ENCODE results near the gene BRCA1.
"Not testable (repeated sequence)": the region's sequence is repeated elsewhere in the genome, so short reads cannot be mapped to it uniquely, and the experiment has no call there.

BRCA1 gene

DNA sequence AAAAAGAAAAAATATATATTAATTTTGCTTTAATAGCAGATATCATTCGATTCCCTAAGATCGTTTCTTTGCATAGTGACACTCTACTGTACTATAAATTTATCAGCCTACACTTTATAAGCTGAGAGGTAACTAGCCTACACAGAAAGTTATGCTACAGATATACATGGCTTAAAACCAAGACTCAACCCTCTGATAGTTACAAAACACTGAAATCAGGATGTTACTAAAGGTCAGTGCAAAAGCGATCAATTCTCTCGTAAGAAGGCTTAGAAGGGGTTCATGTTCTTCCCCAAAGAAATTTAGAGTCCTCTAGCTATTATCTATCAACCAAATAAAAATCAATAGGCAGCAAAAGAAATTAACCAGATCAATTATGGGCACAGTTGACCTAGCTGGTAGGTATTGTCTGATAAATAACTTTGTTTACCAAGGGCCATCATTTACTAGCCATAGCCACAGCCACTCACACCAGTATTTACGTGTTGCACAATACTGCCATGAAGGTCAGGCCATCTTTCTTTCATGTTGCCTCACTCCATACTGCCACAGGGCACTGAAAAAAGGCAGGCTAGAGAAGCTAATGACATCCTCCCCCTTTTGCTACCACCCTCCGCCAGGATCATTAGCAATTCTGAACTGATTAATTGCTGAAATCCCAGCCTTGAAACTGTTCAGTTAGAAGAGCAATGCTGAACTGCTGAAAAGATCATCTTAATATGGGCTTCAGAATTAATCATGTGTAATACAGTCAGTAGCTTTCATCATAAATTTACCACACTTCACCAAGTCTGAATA lies 56.4 kb downstream of the BRCA1 start:
- no peak for DNase-seq

- DNase-seq: no peak
Observed at GRCh38 chr17:43062984-43063638, 62.1 kb downstream of the BRCA1 start.

DNA sequence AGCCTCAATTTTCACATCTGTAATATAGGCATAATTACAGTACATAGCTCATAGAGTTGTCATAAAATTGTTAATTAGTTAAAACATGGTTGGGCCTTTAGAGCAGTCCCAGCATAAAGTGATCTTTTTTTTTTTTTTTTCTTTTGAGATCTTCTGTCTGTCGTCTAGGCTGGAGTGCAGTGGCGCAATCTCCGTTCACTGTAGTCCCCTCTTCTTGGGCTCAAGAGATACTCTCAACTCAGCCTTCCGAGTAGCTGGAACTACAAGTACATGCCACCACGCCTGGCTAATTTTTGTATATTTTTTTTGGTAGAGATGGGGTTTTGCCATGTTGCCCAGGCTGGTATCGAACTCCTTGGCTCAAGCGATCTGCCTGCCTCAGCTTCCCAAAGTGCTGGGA lies 69.1 kb downstream of the BRCA1 start:
- no peak for DNase-seq

- DNase-seq: not testable (repeated sequence)
Observed at GRCh38 chr17:43053008-43053407, 72.2 kb downstream of the BRCA1 start.

- no peak for DNase-seq
Observed at GRCh38 chr17:43051969-43052368, 73.2 kb downstream of the BRCA1 start.

DNA sequence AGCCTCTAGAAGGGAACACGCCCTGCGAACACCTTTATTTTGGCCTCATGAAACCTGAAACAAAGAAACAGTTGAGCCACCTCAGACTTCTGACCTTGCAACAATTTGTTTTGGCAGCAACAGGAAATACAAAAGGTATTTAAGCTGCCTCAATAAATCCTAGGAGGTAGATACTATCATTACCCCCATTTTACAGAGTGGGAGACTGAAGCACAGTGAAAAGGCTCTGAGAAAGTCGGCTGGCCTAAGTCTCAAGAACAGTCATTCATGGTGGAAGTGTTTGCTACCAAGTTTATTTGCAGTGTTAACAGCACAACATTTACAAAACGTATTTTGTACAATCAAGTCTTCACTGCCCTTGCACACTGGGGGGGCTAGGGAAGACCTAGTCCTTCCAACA lies 81.1 kb downstream of the BRCA1 start:
- DNase-seq: no peak

- no peak for DNase-seq
Observed at GRCh38 chr17:43043307-43043706, 81.9 kb downstream of the BRCA1 start.

DNA sequence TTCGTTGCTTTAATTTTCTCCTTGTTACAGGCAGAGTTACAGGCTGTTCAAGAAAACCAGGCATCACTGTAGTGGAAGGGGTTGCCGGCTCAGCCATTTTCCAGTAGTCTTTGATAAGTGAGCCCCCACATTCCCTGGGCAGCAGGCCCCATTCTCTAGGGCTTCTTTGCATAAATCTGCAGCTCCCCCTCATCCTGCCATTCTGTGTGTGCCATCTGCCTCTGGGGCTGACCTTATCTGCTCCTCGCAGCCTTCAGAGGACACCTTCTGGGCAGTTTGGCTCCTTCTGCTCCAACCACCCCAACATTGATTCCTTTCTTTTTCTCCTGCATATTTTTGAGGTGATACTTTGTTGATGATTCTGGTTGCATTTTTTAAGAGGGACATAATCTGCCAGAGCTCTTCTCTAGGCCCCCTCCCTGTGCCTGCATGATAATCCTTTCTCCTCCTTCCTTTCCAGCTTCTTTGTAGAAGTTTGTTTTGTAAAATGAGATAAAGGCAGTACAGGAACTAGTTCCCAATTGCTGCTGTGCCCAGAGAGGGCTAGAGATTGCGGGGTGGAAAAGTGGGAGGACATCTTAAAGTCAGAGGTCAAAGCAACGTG lies 83.0 kb downstream of the BRCA1 start:
- no peak for DNase-seq

- no peak for DNase-seq
Observed at GRCh38 chr17:43040655-43041054, 84.5 kb downstream of the BRCA1 start.

DNA sequence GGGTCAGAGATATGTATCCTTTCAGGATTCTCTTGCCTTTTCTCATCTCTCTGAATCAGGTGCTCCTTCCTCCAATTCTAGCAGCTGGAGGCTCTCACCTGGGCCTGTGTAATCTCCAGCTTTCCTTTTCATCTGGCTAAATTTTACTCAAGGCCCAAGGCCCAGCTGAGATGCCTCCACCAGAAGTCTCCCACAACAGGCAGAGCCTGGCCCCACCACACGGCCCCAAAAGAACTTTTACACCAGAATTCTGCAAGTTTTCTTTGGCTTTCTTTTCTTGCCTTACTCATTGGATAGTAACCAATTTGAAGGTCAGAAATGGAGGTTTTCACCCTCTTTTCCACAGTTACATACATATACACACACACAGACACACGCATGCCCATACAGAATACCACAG lies 85.5 kb downstream of the BRCA1 start:
- DNase-seq: no peak

DNA sequence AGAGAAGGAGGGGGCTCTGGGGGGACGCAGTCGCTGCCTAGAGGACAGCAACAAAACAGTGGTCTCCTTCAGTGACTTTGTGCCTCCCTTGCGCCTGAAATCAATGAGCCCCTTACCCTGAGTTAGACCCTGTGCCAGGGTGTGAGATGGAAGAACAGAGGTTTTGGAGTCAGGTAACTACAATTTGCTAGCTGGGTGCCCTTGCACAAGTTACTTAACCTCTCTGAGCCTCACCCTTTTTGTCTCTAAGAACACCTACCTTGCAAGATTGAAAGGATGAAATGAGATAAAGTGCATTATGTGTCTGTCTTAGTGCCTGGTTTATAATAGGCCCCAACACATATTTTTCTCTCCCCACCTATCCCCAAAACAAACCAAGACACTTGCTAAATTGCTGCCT lies 90.3 kb downstream of the BRCA1 start:
- no peak for DNase-seq

- DNase-seq: no peak
Observed at GRCh38 chr17:43033948-43034881, 90.9 kb downstream of the BRCA1 start.

- DNase-seq: no peak
Observed at GRCh38 chr17:43031666-43032065, 93.5 kb downstream of the BRCA1 start.

DNA sequence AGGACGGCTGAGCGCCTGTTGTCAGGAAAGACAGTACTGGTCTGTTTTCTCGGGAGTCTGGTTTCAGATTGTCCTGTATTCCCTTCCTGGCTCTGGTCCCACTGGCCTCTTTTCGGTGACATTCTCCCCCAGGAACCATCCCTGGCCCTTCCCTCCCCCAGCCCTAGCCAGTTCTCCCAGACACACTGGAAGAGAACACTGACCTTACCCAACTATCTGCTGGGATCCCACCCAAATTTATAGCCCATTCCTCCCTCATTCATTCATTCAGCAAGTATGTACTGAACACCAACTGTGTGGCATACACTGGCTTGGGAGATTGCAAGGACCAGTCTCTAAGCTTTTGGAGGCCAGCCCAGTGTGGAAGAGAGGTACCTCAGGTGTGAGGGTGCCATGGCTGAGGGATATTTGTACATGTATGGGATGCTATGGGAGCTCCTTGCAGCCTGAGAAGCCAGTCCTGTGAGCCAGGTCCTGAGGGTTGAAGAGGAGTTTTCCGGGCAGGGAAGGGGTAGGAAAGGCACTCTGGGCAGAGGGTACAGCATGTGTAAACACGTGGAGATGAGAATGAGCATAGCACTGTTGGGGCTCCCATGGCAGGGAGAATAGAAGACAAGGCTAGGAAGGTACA lies 94.9 kb downstream of the BRCA1 start:
- no peak for DNase-seq

- DNase-seq: no peak
Observed at GRCh38 chr17:43028221-43028861, 96.8 kb downstream of the BRCA1 start.

DNA sequence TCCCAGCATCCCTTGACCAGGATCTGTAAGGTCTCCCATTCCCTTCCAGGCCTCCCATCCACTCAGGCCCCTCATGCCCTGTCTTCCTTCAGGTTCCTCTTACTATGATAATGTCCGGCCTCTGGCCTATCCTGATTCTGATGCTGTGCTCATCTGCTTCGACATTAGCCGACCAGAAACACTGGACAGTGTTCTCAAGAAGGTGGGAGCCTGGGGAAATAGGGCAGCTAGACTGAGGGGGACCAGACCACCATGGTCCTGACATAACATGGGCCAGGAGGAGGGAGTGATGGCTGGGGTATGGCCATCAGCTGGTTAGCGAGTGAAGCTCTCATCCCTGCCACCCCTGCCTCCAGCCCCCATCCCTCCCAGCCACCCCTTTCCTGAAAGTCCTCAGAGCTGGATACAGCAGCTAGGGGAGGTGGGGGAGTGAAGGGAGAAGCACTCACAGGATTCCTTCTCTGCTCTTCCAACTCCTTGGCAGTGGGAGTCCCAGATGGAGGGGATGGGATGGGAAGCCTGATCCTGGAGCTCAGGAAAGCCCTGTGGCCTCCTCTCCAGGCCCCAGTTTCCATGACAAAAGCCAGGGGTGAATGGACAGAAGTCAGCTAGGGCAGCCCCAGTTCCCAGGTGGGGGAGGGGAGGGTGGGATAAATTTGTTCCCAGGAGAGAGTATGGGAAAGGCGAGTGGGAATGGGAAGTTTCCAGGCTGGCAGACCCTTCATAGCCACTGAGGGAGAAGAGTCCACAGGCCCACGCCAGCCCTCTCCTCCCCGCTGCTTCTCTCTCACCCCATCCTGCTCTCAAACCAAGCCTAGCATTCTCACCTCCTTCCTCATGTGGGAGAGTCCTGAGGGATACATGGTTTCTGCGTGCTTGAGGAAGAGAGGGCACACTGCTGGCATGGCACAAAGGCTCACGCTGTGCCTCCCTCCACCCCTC lies 97.8 kb downstream of the BRCA1 start:
- DNase-seq: no peak

DNA sequence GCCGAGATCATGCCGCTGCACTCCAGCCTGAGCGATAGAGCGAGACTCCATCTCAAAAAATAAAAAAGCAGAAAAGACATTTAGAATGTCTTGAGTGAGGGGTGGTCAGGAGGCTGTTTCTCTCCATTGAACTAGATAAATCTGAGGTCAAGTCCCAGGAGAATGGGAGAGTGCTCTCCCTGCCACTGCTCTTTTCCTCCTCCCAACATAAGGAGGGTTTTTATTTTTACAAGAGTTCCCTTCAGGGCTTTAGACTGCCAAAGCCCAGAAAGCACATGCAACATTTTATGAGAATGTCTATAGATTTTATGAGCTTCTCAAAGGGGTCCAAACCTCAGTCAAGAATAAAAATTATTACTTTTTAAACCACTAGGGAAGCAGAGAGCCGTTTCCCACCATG lies 98.6 kb downstream of the BRCA1 start:
- DNase-seq: no peak

DNA sequence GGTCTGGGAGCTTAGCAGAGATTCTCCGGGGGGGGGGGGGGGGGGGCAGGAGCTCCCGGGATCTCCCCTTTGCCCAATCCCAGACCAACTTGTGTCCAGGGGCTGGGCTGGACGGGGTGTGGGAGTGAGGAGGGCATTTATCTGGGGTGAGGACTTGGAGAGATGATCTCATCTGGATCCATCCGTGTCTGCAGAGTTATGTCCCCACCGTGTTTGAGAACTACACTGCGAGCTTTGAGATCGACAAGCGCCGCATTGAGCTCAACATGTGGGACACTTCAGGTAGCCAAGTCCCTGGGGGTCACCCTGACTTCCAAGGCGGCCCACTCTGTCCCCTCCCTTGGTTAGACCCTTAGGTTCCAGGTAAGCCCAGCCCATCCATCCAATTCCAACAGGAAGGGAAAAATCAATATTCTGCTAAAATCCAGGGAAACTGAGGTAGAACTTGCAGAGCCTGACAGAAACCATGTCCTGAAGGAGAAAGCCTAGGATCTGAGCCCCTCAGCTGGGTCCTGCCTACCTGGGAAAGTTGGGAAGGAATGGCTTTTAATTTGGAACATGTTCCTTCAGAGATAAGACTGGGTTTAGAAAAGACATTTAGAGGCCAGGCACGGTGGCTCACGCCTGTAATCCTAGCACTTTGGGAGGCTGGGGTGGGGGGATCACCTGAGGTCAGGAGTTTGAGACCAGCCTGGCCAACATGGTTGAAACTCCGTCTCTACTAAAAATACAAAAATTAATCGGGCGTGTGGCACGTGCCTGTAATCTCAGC lies 99.2 kb downstream of the BRCA1 start:
- DNase-seq: no peak

- no peak for DNase-seq
Observed at GRCh38 chr17:43025290-43025657, 99.9 kb downstream of the BRCA1 start.
